ENCODE data around the gene PIWIL1. TPM values are rescaled to one million over a fixed set of nuclear protein-coding genes. Genes with fewer than 3 reads are reported as not detected.

Gene PIWIL1
- total and polyA plus RNA-seq, 2 donors (not counting 3 experiments of a cell fraction or from before 2014, with no cell fraction given), result not detected

DNA sequence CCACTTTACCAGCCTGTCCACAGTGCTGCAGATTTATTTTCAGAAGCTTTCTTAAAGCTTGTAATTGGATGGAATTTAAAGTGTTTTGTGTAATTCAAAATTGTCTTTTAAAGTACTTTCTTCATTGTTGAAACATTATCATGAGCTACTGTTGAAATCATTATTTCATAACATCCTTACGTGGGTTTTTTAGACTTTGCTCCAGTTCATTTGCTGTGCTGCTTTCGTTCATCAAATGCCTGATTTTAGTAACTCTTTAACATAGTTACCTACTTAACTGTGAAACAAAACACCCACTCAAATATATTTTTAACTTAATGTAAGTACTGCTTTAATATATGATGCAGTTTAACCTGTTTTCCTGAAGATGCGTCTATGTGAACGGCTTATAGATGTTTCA, 47.5 kb downstream of the PIWIL1 start:
- H2AFZ ChIP-seq (ENCODE audit: low read depth, low read length), result no peak overlapping the region
- H3K9me1 ChIP-seq (replicated peaks; ENCODE audit: control insufficient read depth, extremely low read depth, insufficient read depth, low read length), result no peaks in the 10 kb centered on the region
- no peaks in the 10 kb centered on the region for H4K20me1 ChIP-seq (replicated peaks; ENCODE audit: control insufficient read depth, extremely low read depth, insufficient read depth, low read length)
- ChIA-PET CTCF (no interaction called here), POLR2A (no interaction called here)
- H3K4me2 ChIP-seq (ENCODE audit: insufficient read depth, low read length), result no peak overlapping the region
- no TSS peak for BruUV-seq (replicated peaks)
- no peak for DNase-seq (ENCODE audit: low read depth, low spot score)
- FAIRE-seq, result no peak
- no peaks in the 10 kb centered on the region for H3K27me3 ChIP-seq (ENCODE audit: control insufficient read depth in 2 of 2, insufficient read depth in 2 of 2, low read length in 2 of 2)
- H3K4me3 ChIP-seq (replicated peaks in 1 of 3; ENCODE audit: insufficient read depth in 1 of 3, low read depth in 1 of 3, low read length in 3 of 3), result no peak overlapping the region
- H3K36me3 ChIP-seq (ENCODE audit: control insufficient read depth in 2 of 2, extremely low read depth in 1 of 2, insufficient read depth in 2 of 2, low read length in 2 of 2), result no peaks in the 10 kb centered on the region
- peaks cover 6% of the 10 kb centered on the region for H3K9me3 ChIP-seq (replicated peaks; ENCODE audit: control insufficient read depth, insufficient read depth, low read length)
- no peaks in the 10 kb centered on the region for H3K79me2 ChIP-seq (ENCODE audit: control insufficient read depth, insufficient read depth, low read length)
- TF ChIP-seq FOS (IDR thresholded peaks at IDR 0.05; ENCODE audit: borderline replicate concordance, insufficient read depth, low read length), result no peak
- H3K4me1 ChIP-seq (ENCODE audit: control insufficient read depth, extremely low read depth, insufficient read depth, low read length), result no peaks in the 10 kb centered on the region
- dilution Hi-C loops (cut with MboI; ENCODE audit: extremely low pct_ligation_motif_present, low sequenced_read_pairs), result no loop called here
- no peak overlapping the region for H3K27ac ChIP-seq (ENCODE audit: insufficient read depth, low read depth, low read length)
- intact Hi-C loops (cut with micrococcal nuclease), result no loop called here
- no peak overlapping the region for H3K9ac ChIP-seq (replicated peaks; ENCODE audit: extremely low read depth, insufficient read depth, low read length)

GRCh38 chr12:130391186-130391585, 53.5 kb downstream of the PIWIL1 start:
- TF ChIP-seq POLR2AphosphoS5 (IDR thresholded peaks at IDR 0.05; ENCODE audit: insufficient read depth, low read depth, low read length) (no peak), CTCF (IDR thresholded peaks at IDR 0.05; ENCODE audit: extremely low read depth in 1 of 2, insufficient read depth in 1 of 2, low read depth in 1 of 2, low read length in 2 of 2) (no peak), EZH2 (IDR thresholded peaks at IDR 0.05; ENCODE audit: borderline replicate concordance, low read depth, low read length, severe bottlenecking) (no peak), GATA2 (IDR thresholded peaks at IDR 0.05; ENCODE audit: insufficient read depth, insufficient read length, low read depth, low read length) (no peak), FOS (IDR thresholded peaks at IDR 0.05; ENCODE audit: borderline replicate concordance, insufficient read depth, low read length) (no peak), MYC (IDR thresholded peaks at IDR 0.05; ENCODE audit: low read depth, low read length) (no peak)
- TF ChIP-seq, protein P1, sequence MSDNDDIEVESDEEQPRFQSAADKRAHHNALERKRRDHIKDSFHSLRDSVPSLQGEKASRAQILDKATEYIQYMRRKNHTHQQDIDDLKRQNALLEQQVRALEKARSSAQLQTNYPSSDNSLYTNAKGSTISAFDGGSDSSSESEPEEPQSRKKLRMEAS (IDR thresholded peaks at IDR 0.05; ENCODE audit: insufficient read depth, insufficient read length), result no peak
- no peaks in the 10 kb centered on the region for H3K4me1 ChIP-seq (ENCODE audit: control insufficient read depth, extremely low read depth, insufficient read depth, low read length)
- H3K4me2 ChIP-seq (ENCODE audit: insufficient read depth, low read length), result no peak overlapping the region
- no peaks in the 10 kb centered on the region for H4K20me1 ChIP-seq (replicated peaks; ENCODE audit: control insufficient read depth, extremely low read depth, insufficient read depth, low read length)
- no peak overlapping the region for H3K9ac ChIP-seq (replicated peaks; ENCODE audit: extremely low read depth, insufficient read depth, low read length)
- dilution Hi-C loops (cut with MboI; ENCODE audit: extremely low pct_ligation_motif_present, low sequenced_read_pairs) (no loop called here), intact Hi-C loops (cut with micrococcal nuclease) (no loop called here)
- no TSS peak for BruUV-seq (replicated peaks)
- H3K9me1 ChIP-seq (replicated peaks; ENCODE audit: control insufficient read depth, extremely low read depth, insufficient read depth, low read length), result no peaks in the 10 kb centered on the region
- POLR2A ChIA-PET, result no interaction called here
- H3K27ac ChIP-seq (ENCODE audit: insufficient read depth, low read depth, low read length), result no peak overlapping the region
- FAIRE-seq (no peak), DNase-seq (ENCODE audit: low read depth, low spot score) (no peak)
- H2AFZ ChIP-seq (ENCODE audit: low read depth, low read length), result no peak overlapping the region
- CTCF ChIA-PET, result no interaction called here
- H3K27me3 ChIP-seq (ENCODE audit: control insufficient read depth in 2 of 2, insufficient read depth in 2 of 2, low read length in 2 of 2), result no peaks in the 10 kb centered on the region
- H3K79me2 ChIP-seq (ENCODE audit: control insufficient read depth, insufficient read depth, low read length), result no peaks in the 10 kb centered on the region
- peaks cover 4% of the 10 kb centered on the region for H3K9me3 ChIP-seq (replicated peaks; ENCODE audit: control insufficient read depth, insufficient read depth, low read length)
- H3K36me3 ChIP-seq (ENCODE audit: control insufficient read depth in 2 of 2, extremely low read depth in 1 of 2, insufficient read depth in 2 of 2, low read length in 2 of 2), result no peaks in the 10 kb centered on the region
- no peak overlapping the region for H3K4me3 ChIP-seq (replicated peaks in 1 of 3; ENCODE audit: insufficient read depth in 1 of 3, low read depth in 1 of 3, low read length in 3 of 3)

Data from endothelial cell of umbilical vein (primary cell).